ENCODE measurements around the gene OLFML2B. TPM values are rescaled to one million over a fixed set of nuclear protein-coding genes. Genes with fewer than 3 reads are reported as not detected.

OLFML2B gene
- total RNA-seq, 1 donor from 2014 or later, result 17.5 TPM

- Histone ChIP-seq H3K36me3 (no peaks in the 10 kb centered on the region), H3K27me3 (no peaks in the 10 kb centered on the region), H3K9me3 (no peaks in the 10 kb centered on the region), H3K4me1 (peaks cover 12% of the 10 kb centered on the region), H3K27ac (no peak overlapping the region), H3K4me3 (no peak overlapping the region)
- DNase-seq (no peak), ATAC-seq (no peak)
- intact Hi-C loops (cut with DNase I), result no loop called here
- TF ChIP-seq CTCF (IDR thresholded peaks at IDR 0.05), result no peak
Measured at GRCh38 chr1:162007466-162007865, 16.2 kb downstream of the OLFML2B start.

GRCh38 chr1:162006081-162006480, 17.6 kb downstream of the OLFML2B start:
- Histone ChIP-seq H3K27me3 (no peaks in the 10 kb centered on the region), H3K4me1 (peaks cover 8% of the 10 kb centered on the region), H3K36me3 (no peaks in the 10 kb centered on the region), H3K4me3 (no peak overlapping the region), H3K9me3 (no peaks in the 10 kb centered on the region), H3K27ac (no peak overlapping the region)
- DNase-seq (no peak), ATAC-seq (no peak)
- intact Hi-C loops (cut with DNase I), result no loop called here
- TF ChIP-seq CTCF (IDR thresholded peaks at IDR 0.05), result no peak

DNA sequence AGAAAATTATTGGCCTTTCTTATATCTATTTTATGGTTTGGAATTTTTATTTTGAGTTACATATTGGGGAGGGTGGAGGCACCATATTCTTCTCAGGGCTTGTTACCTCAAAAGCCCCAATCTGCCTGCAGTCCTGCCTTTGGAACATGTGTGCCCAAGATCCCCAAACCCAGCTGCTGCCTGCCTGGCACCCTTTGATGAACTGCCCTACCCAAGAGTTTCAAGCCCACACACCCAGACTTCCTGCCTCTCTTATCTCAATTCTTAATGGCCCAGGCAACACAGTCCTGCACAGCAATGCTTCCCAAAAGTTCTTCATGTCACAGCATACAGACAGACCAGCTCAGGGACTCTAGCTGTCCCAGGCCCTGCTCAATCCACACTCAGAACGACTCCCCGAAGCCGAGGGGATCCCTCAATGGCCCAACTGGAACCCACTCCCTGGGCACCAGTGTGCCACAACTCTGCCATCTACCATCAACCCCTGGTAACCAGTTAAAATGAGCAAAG, 19.2 kb downstream of the OLFML2B start:
- H3K9me3 ChIP-seq, result no peaks in the 10 kb centered on the region
- no peak overlapping the region for H3K4me3 ChIP-seq
- no peak for TF ChIP-seq CTCF (IDR thresholded peaks at IDR 0.05)
- no peaks in the 10 kb centered on the region for H3K36me3 ChIP-seq
- no peak overlapping the region for H3K27ac ChIP-seq
- peaks cover 5% of the 10 kb centered on the region for H3K4me1 ChIP-seq
- intact Hi-C loops (cut with DNase I), result no loop called here
- no peaks in the 10 kb centered on the region for H3K27me3 ChIP-seq
- no peak for ATAC-seq
- no peak for DNase-seq

DNA sequence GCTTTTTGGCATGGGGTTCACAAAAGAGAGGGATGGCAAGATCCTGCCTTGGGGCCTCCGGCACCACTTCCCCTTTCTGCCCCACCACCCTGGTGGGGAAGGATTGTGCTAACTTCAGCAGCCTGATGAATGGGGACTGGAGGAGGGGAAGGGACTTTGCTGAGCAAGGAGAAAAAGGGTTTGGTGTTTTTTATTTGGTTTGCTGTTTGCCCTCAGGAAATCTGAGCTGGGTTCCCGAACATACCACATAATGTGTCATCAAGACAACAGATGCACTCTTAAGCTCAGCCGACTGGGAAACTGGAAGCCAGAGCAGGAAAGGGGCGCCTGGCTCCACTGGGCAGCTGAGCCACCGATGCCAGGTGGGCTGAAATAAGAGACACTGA, 19.8 kb downstream of the OLFML2B start:
- Histone ChIP-seq H3K4me3 (no peak overlapping the region), H3K36me3 (no peaks in the 10 kb centered on the region), H3K4me1 (peaks cover 5% of the 10 kb centered on the region), H3K27ac (no peak overlapping the region), H3K27me3 (no peaks in the 10 kb centered on the region), H3K9me3 (no peaks in the 10 kb centered on the region)
- no peak for DNase-seq
- TF ChIP-seq CTCF (IDR thresholded peaks at IDR 0.05), result no peak
- peak; percentile 73 for ATAC-seq
- intact Hi-C loops (cut with DNase I), result no loop called here

DNA sequence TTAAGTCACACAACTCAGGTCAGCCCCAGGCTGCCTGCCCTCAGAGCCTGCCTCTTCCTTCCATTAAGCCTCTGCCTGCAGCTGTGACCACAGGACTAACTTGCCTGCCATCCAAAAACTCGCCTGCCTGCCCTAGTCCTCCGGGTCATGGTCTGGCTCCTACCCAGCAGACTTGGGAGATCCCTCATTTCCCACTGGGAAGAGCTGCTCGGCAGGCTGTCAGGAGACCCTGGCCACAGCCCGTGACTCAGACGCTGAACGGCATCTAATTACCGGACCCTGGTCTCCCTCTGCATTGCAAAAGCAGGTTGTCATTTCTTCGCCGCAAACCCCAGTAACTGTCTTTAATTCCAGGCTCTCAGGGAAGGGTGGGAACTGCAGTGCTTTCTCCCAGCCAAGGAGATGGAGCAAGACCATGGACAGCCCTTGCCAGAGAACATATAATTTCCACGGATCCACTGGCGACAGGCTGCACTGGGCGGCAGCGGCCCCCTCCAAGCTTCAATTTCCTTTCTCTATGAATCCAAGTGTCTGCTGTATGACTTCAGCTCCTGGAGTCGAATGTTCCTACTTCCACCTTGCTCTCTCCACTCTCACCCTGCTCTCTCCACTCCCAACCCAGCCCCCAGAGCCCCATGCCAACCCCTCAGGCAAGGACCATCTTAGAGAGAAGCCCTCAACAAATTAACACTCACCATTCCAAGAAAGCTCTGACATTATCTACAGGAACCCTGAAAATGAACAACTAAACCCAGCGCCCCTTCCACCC, 20.4 kb downstream of the OLFML2B start:
- DNase-seq (no peak), ATAC-seq (peak; percentile 37)
- Histone ChIP-seq H3K27ac (peak overlapping the region; percentile 19), H3K4me1 (peaks cover 5% of the 10 kb centered on the region), H3K27me3 (no peaks in the 10 kb centered on the region), H3K4me3 (peak overlapping the region; percentile 14), H3K36me3 (no peaks in the 10 kb centered on the region), H3K9me3 (no peaks in the 10 kb centered on the region)
- intact Hi-C loops (cut with DNase I), result no loop called here
- TF ChIP-seq CTCF (IDR thresholded peaks at IDR 0.05), result no peak

All from upper lobe of right lung (tissue), 1 donor.